Activated naive CD4-positive, alpha-beta T cell treated with anti-CD3 and anti-CD28 coated beads, Interleukin-2, amount 50 U/mL, for 24 hours (primary cell): Measurements from ENCODE around the gene ENTREP1.
"Not testable (repeated sequence)": the region's sequence is repeated elsewhere in the genome, so short reads cannot be mapped to it uniquely, and the experiment has no call there.

ENCODE experiments used
- H3K27ac Mint-ChIP-seq: one replicate; pipeline ENCODE4 v1.8.0; 2021; ENCODE audit warnings: mild to moderate bottlenecking, mixed read lengths
- H3K27me3 Mint-ChIP-seq: one replicate; pipeline ENCODE4 v1.8.0; 2021; ENCODE audit warnings: mixed read lengths
- H3K36me3 Mint-ChIP-seq: one replicate; pipeline ENCODE4 v1.8.0; 2021; ENCODE audit warnings: mixed read lengths
- H3K4me1 Mint-ChIP-seq: one replicate; pipeline ENCODE4 v1.8.0; 2021; ENCODE audit warnings: mixed read lengths
- H3K4me3 Mint-ChIP-seq: one replicate; pipeline ENCODE4 v1.8.0; 2021; ENCODE audit warnings: mild to moderate bottlenecking, mixed read lengths
- H3K9me3 Mint-ChIP-seq: one replicate; pipeline ENCODE4 v1.8.0; 2021; ENCODE audit warnings: mixed read lengths

The ENTREP1 gene

GRCh38 chr9:69324549-69325401 lies at the start of gene ENTREP1:
ENTREP1 (plus strand) TSS chr9:69325215; CDS start chr9:69325310, 95 bp downstream.
- Mint-ChIP-seq H3K4me1 (peaks cover 6% of the 10 kb centered on the region), H3K4me3 (no peak within 1 kb of the TSS), H3K36me3 (no peaks in the 10 kb centered on the region), H3K27ac (no peak within 1 kb of the TSS), H3K27me3 (peaks cover 30% of the 10 kb centered on the region), H3K9me3 (no peaks in the 10 kb centered on the region)

GRCh38 chr9:69276775-69277174 lies 48.2 kb upstream of the ENTREP1 start:
- no peaks in the 10 kb centered on the region for H3K9me3 Mint-ChIP-seq
- H3K36me3 Mint-ChIP-seq = no peaks in the 10 kb centered on the region
- H3K27ac Mint-ChIP-seq = no peak overlapping the region
- no peaks in the 10 kb centered on the region for H3K4me1 Mint-ChIP-seq
- no peak overlapping the region for H3K4me3 Mint-ChIP-seq
- H3K27me3 Mint-ChIP-seq = peaks cover 5% of the 10 kb centered on the region

GRCh38 chr9:69279084-69279731 lies 45.8 kb upstream of the ENTREP1 start:
- H3K4me3 Mint-ChIP-seq = no peak overlapping the region
- H3K27ac Mint-ChIP-seq = no peak overlapping the region
- H3K9me3 Mint-ChIP-seq = no peaks in the 10 kb centered on the region
- H3K27me3 Mint-ChIP-seq = peaks cover 7% of the 10 kb centered on the region
- H3K4me1 Mint-ChIP-seq = no peaks in the 10 kb centered on the region
- no peaks in the 10 kb centered on the region for H3K36me3 Mint-ChIP-seq

GRCh38 chr9:69279733-69280132 lies 45.3 kb upstream of the ENTREP1 start:
- Mint-ChIP-seq H3K4me3 (no peak overlapping the region), H3K9me3 (peaks cover 3% of the 10 kb centered on the region), H3K36me3 (no peaks in the 10 kb centered on the region), H3K4me1 (no peaks in the 10 kb centered on the region), H3K27me3 (peaks cover 13% of the 10 kb centered on the region), H3K27ac (no peak overlapping the region)

- H3K27me3 Mint-ChIP-seq = peaks cover 24% of the 10 kb centered on the region
- H3K9me3 Mint-ChIP-seq = peaks cover 5% of the 10 kb centered on the region
- H3K36me3 Mint-ChIP-seq = no peaks in the 10 kb centered on the region
- H3K4me1 Mint-ChIP-seq = no peaks in the 10 kb centered on the region
- no peak overlapping the region for H3K4me3 Mint-ChIP-seq
- no peak overlapping the region for H3K27ac Mint-ChIP-seq
Measured at GRCh38 chr9:69283003-69283402, 42.0 kb upstream of the ENTREP1 start.

GRCh38 chr9:69292078-69292477 lies 32.9 kb upstream of the ENTREP1 start:
- H3K4me1 Mint-ChIP-seq = no peaks in the 10 kb centered on the region
- H3K36me3 Mint-ChIP-seq = no peaks in the 10 kb centered on the region
- H3K27ac Mint-ChIP-seq = no peak overlapping the region
- peaks cover 8% of the 10 kb centered on the region for H3K27me3 Mint-ChIP-seq
- no peak overlapping the region for H3K4me3 Mint-ChIP-seq
- H3K9me3 Mint-ChIP-seq = no peaks in the 10 kb centered on the region

GRCh38 chr9:69293156-69293555 lies 31.9 kb upstream of the ENTREP1 start:
- Mint-ChIP-seq H3K36me3 (no peaks in the 10 kb centered on the region), H3K4me1 (no peaks in the 10 kb centered on the region), H3K27me3 (peaks cover 4% of the 10 kb centered on the region), H3K9me3 (no peaks in the 10 kb centered on the region), H3K27ac (no peak overlapping the region), H3K4me3 (no peak overlapping the region)

- H3K9me3 Mint-ChIP-seq = no peaks in the 10 kb centered on the region
- no peak overlapping the region for H3K4me3 Mint-ChIP-seq
- H3K27ac Mint-ChIP-seq = no peak overlapping the region
- peaks cover 3% of the 10 kb centered on the region for H3K27me3 Mint-ChIP-seq
- no peaks in the 10 kb centered on the region for H3K4me1 Mint-ChIP-seq
- H3K36me3 Mint-ChIP-seq = no peaks in the 10 kb centered on the region
Measured at GRCh38 chr9:69295872-69296552, 29.0 kb upstream of the ENTREP1 start.

GRCh38 chr9:69297300-69297980 lies 27.6 kb upstream of the ENTREP1 start:
- H3K9me3 Mint-ChIP-seq = no peaks in the 10 kb centered on the region
- H3K4me3 Mint-ChIP-seq = no peak overlapping the region
- peaks cover 3% of the 10 kb centered on the region for H3K27me3 Mint-ChIP-seq
- H3K36me3 Mint-ChIP-seq = no peaks in the 10 kb centered on the region
- H3K27ac Mint-ChIP-seq = no peak overlapping the region
- H3K4me1 Mint-ChIP-seq = no peaks in the 10 kb centered on the region

GRCh38 chr9:69299315-69299714 lies 25.7 kb upstream of the ENTREP1 start:
- Mint-ChIP-seq H3K4me1 (no peaks in the 10 kb centered on the region), H3K4me3 (no peak overlapping the region), H3K9me3 (no peaks in the 10 kb centered on the region), H3K27me3 (peaks cover 2% of the 10 kb centered on the region), H3K36me3 (no peaks in the 10 kb centered on the region), H3K27ac (no peak overlapping the region)

GRCh38 chr9:69299826-69300225 lies 25.2 kb upstream of the ENTREP1 start:
- no peak overlapping the region for H3K4me3 Mint-ChIP-seq

GRCh38 chr9:69303331-69303730 lies 21.7 kb upstream of the ENTREP1 start:
- H3K4me1 Mint-ChIP-seq = no peaks in the 10 kb centered on the region
- no peaks in the 10 kb centered on the region for H3K36me3 Mint-ChIP-seq
- H3K4me3 Mint-ChIP-seq = no peak overlapping the region
- H3K27me3 Mint-ChIP-seq = peaks cover 4% of the 10 kb centered on the region
- no peaks in the 10 kb centered on the region for H3K9me3 Mint-ChIP-seq
- H3K27ac Mint-ChIP-seq = no peak overlapping the region

More at GRCh38 chr9:69299826-69300225, 25.2 kb upstream of the ENTREP1 start:
- H3K4me1 Mint-ChIP-seq = no peaks in the 10 kb centered on the region
- H3K27ac Mint-ChIP-seq = no peak overlapping the region
- H3K27me3 Mint-ChIP-seq = peaks cover 4% of the 10 kb centered on the region
- H3K36me3 Mint-ChIP-seq = no peaks in the 10 kb centered on the region
- H3K9me3 Mint-ChIP-seq = no peaks in the 10 kb centered on the region

- not testable (repeated sequence) for H3K36me3 Mint-ChIP-seq, H3K9me3 Mint-ChIP-seq, H3K27ac Mint-ChIP-seq, H3K4me1 Mint-ChIP-seq, H3K27me3 Mint-ChIP-seq, H3K4me3 Mint-ChIP-seq
Measured at GRCh38 chr9:69306895-69307445, 18.0 kb upstream of the ENTREP1 start.

- Mint-ChIP-seq H3K9me3 (peaks cover 5% of the 10 kb centered on the region), H3K4me1 (no peaks in the 10 kb centered on the region), H3K27ac (no peak overlapping the region), H3K27me3 (peaks cover 4% of the 10 kb centered on the region), H3K36me3 (peaks cover 2% of the 10 kb centered on the region), H3K4me3 (no peak overlapping the region)
Measured at GRCh38 chr9:69307446-69308205, 17.4 kb upstream of the ENTREP1 start.
